GM19463 (cell line): ENCODE results near the gene SMYD3.

Source experiments
- ATAC-seq: cut with Tn5 transposase; IDR thresholded peaks from one replicate; pipeline ENCODE4 v1.9.1; 2021; ENCODE audit warnings: mild to moderate bottlenecking, moderate library complexity; ENCODE audit not compliant: unreplicated experiment

SMYD3 gene

GRCh38 chr1:246221485-246222255 lies 285.4 kb downstream of the SMYD3 start:
- ATAC-seq = no peak

- no peak for ATAC-seq
Measured at GRCh38 chr1:246220495-246221065, 286.5 kb downstream of the SMYD3 start.

GRCh38 chr1:246219508-246220030 lies 287.5 kb downstream of the SMYD3 start:
- ATAC-seq = no peak

DNA sequence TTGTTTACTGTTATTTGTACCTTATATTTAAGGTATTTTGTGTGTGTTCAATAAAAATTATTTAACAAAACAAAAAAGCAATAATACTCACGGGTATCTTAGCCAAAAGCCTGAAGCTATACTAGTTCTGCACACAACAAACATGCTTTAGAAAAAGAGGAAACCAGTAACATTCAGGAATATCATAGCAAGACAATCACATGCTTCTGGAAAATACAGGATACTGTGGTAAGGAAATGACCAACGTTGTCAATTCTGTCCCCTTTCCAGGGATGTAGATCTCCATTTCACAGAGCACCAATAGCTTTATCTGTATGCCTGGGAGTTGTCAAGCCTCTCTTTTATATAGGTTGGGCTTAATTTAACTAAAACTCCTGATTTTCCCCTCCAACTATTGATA lies 288.4 kb downstream of the SMYD3 start:
- ATAC-seq = no peak

DNA sequence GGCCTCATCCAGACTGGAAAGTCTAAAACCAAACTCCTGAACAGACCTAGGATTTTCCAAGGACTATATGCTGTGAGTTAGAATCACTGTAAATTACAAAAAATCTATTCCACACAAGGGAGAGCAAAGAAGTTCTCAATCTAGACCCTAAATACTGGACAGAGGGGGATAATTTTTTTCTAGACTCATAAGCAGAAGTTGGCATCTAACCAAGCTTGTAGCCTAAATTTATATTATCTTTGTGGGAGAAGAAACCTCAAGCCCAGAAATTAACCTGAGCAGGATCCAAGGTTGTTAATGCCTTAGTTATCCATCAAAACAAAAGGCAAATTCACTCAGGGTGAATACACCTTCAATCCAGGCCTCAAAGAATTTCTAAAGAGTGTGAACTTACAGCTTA lies 290.2 kb downstream of the SMYD3 start:
- ATAC-seq = no peak

DNA sequence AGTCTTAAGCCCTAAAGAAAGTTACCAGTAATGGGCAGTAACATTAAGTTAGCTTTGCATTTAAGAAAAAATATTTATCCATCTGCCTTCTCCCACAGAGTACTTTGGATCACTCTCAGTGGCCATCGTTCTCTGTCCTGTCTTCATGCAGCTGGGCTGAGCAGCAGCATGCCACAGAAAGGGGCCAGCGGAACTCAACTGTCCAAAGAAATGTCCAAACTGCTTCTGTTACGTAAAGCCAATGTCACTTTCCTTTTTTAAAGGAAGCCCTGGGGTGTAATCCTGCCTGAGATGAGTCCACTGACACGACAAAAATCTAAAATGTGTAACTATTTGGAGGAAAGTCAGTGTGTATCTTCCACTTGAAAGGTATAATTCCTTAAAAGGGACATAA lies 291.6 kb downstream of the SMYD3 start:
- ATAC-seq = no peak

- ATAC-seq = peak; percentile 99
Measured at GRCh38 chr1:246214708-246215509, 292.2 kb downstream of the SMYD3 start.

GRCh38 chr1:246213947-246214346 lies 293.1 kb downstream of the SMYD3 start:
- ATAC-seq = no peak

GRCh38 chr1:246213502-246213901 lies 293.6 kb downstream of the SMYD3 start:
- no peak for ATAC-seq

GRCh38 chr1:246213036-246213435 lies 294.0 kb downstream of the SMYD3 start:
- ATAC-seq = no peak

DNA sequence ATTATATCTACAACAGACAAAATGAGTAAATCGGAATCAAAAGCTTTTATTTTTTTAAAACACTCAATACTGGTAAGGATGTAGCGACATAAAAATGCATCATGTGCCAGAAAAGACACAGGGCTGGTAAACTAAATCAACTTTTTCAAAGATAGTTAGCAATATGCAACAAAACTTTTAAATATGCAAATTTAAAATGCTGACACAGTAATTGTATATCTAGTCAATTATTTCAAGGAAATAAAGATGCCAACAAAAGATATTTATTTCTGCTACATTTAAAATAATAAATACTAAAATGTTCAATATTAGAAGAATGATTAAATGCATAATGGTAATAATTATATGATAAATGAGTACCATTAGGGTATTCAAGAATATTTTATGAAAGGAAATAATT lies 295.1 kb downstream of the SMYD3 start:
- ATAC-seq = no peak

- no peak for ATAC-seq
Measured at GRCh38 chr1:246210756-246211155, 296.3 kb downstream of the SMYD3 start.

DNA sequence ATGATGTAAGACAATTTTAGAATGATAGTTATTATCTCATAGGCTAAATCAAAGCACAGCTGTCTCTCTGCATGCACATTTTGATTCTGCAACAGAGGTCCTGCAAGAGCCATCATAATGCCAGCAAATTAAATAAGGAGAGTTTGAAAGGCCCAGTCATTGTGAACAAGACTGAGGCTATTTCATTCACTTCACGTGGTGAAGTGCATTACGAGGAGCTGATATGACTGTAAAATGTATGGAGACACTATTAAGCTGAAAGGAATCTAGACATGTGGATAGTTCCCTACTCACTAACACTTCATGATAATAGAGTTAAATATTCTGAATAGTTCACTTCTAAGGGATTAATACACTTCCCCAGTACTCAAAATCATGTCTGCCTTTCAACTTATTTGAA lies 299.0 kb downstream of the SMYD3 start:
- no peak for ATAC-seq

DNA sequence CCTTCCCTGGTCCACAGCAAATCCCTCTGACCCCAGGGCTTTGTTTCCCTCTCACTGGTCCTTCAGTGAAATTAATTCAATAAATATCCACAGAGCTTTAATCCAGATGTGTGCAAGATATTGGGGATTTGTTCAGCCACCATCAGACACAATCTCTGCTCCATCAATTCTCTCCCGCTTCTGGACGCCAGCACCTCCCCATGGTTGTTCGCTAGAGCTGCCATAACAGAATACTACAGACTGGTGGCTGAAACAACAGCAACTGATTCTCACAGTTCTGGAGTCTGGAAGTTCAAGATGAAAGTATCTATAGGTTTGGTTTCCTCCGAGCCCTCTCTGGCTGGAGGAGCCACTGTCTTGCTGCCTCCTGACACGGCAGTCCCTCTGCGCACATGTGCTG lies 303.9 kb downstream of the SMYD3 start:
- ATAC-seq = no peak

DNA sequence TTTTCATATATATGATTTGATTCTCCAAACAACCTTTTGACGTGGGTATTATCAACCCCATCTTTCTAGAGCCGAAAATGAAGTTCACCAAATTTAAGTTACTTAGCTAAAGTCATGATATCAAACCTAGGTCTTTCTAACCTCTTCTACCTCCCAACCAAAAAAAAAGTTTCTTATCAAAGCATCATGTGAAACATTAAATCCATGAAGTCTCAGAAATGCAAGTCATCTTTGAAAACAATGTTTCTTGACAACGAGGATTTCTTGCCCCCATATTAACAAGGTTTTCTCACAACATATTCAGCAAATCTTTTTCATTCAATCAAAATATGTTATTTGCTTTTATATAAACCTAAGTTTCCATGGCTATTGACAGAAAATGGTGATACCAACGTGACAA lies 306.3 kb downstream of the SMYD3 start:
- ATAC-seq = no peak

GRCh38 chr1:246200225-246200624 lies 306.9 kb downstream of the SMYD3 start:
- no peak for ATAC-seq

GRCh38 chr1:246199086-246199645 lies 307.9 kb downstream of the SMYD3 start:
- ATAC-seq = no peak

GRCh38 chr1:246198115-246198816 lies 308.8 kb downstream of the SMYD3 start:
- ATAC-seq = no peak

DNA sequence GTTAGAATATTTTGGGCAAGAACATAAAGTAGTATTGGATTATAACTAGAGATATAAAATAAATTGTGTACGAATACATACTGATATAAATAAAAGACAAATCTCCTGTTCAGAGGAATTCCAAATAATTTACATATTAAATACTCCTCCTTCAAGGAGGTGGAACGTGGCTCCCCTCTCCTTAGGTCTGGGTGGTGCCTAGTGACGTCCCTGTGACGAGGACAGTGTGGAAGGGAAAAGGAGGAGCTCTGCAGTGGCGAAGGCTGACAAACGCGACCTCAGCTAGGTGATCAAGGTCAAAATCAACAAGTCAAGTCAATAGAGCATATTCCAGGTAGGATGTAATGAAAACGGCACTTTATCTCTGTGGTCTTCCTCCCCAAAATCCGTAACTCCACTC lies 310.0 kb downstream of the SMYD3 start:
- ATAC-seq = no peak

- ATAC-seq = no peak
Measured at GRCh38 chr1:246195296-246195695, 311.8 kb downstream of the SMYD3 start.

DNA sequence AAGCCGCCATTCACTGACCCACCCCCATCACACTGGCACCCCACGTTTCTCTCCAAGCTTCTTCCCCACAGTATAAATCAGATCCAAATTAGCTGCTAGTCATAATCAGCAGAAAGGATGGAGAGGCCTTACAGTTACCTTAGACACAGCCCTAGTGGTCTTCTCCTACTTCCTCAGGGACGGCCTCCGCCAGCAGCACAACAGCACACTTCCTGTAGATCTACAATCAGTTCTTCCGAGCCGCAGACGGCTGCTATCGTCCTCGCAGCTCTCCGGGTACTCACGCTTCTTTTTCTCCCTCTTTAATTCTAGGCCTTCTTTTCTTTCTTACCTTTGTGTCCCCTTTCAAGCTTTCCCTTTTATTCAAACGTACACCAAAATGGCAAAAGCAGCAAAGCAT lies 313.5 kb downstream of the SMYD3 start:
- no peak for ATAC-seq
